Large intestine (tissue), 3 donors: ENCODE measurements around the gene C1QTNF5. TPM values are rescaled to one million over a fixed set of nuclear protein-coding genes. Genes with fewer than 3 reads are reported as not detected.

ENCODE experiments used
- DNase-seq, 2 donors: peaks; one replicate each; pipeline versions ENCODE4 v3.0.0 to v3.0.0-alpha.2; 2013
- H3K27ac ChIP-seq: one replicate; pipeline ENCODE4 v1.5.1; 2013; ENCODE audit warnings: low read length
- H3K27me3 ChIP-seq: 2 replicates; pipeline ENCODE4 v1.6.1; 2013; ENCODE audit warnings: low read length; ENCODE audit not compliant: control insufficient read depth, insufficient read depth
- H3K36me3 ChIP-seq: 2 replicates; pipeline ENCODE4 v1.6.1; 2013; ENCODE audit warnings: low read length; ENCODE audit not compliant: control insufficient read depth, insufficient read depth
- H3K4me1 ChIP-seq: one replicate; pipeline ENCODE4 v1.6.1; 2013; ENCODE audit warnings: low read length; ENCODE audit not compliant: control insufficient read depth, insufficient read depth
- H3K4me3 ChIP-seq: one replicate; pipeline ENCODE4 v1.5.1; 2013; ENCODE audit warnings: low read length
- H3K9me3 ChIP-seq: one replicate; pipeline ENCODE4 v1.6.1; 2013; ENCODE audit warnings: mild to moderate bottlenecking, low read depth, low read length, moderate library complexity; ENCODE audit not compliant: control insufficient read depth
- WGBS: methylation state at CpG from one replicate; pipeline ENCODE4 v1.1.5; 2013; ENCODE audit warnings: low lambda C conversion rate; ENCODE audit not compliant: insufficient coverage; 5-methylcytosine and 5-hydroxymethylcytosine counted together
- polyA plus RNA-seq: library from polyadenylated mRNA; unstranded; fragments of 120-200 nt; gene quantifications from one replicate; pipeline ENCODE4 v1.2.1, GENCODE V29; 2013

C1QTNF5 gene
- polyA plus RNA-seq, 1 donor, result 19.5 TPM

GRCh38 chr11:119344291-119345010, 3.8 kb upstream of the C1QTNF5 start:
- H3K9me3 ChIP-seq, result no peaks in the 10 kb centered on the region
- DNase-seq, result no peak
- no CpG with 5 or more reads among the region's 14 CpGs for WGBS
- peaks cover 20% of the 10 kb centered on the region for H3K27me3 ChIP-seq
- H3K4me1 ChIP-seq, result peaks cover 17% of the 10 kb centered on the region
- H3K4me3 ChIP-seq, result no peak overlapping the region
- H3K36me3 ChIP-seq, result no peaks in the 10 kb centered on the region
- H3K27ac ChIP-seq, result no peak overlapping the region

- no peak overlapping the region for H3K27ac ChIP-seq
- peaks cover 24% of the 10 kb centered on the region for H3K27me3 ChIP-seq
- no CpG with 5 or more reads among the region's 7 CpGs for WGBS
- no peak overlapping the region for H3K4me3 ChIP-seq
- H3K9me3 ChIP-seq, result no peaks in the 10 kb centered on the region
- peaks cover 21% of the 10 kb centered on the region for H3K4me1 ChIP-seq
- H3K36me3 ChIP-seq, result no peaks in the 10 kb centered on the region
- DNase-seq, result no peak
Measured at GRCh38 chr11:119343726-119344125, 3.0 kb upstream of the C1QTNF5 start.

GRCh38 chr11:119342362-119343130, 1.9 kb upstream of the C1QTNF5 start:
- H3K27ac ChIP-seq, result no peak overlapping the region
- H3K36me3 ChIP-seq, result no peaks in the 10 kb centered on the region
- H3K9me3 ChIP-seq, result no peaks in the 10 kb centered on the region
- H3K4me1 ChIP-seq, result peaks cover 31% of the 10 kb centered on the region
- no peak overlapping the region for H3K4me3 ChIP-seq
- H3K27me3 ChIP-seq, result peaks cover 24% of the 10 kb centered on the region
- no peak for DNase-seq
- WGBS, result no CpG with 5 or more reads among the region's 10 CpGs

GRCh38 chr11:119342023-119342300, 1.3 kb upstream of the C1QTNF5 start:
- Histone ChIP-seq H3K27ac (no peak overlapping the region), H3K4me3 (no peak overlapping the region), H3K9me3 (no peaks in the 10 kb centered on the region), H3K36me3 (peaks cover 2% of the 10 kb centered on the region), H3K4me1 (peaks cover 34% of the 10 kb centered on the region), H3K27me3 (peaks cover 24% of the 10 kb centered on the region)
- DNase-seq, result no peak
- WGBS, result no CpG with 5 or more reads among the region's 7 CpGs

GRCh38 chr11:119341222-119342022, 739 bp upstream of the C1QTNF5 start:
- WGBS, result no CpG with 5 or more reads among the region's 16 CpGs
- Histone ChIP-seq H3K9me3 (no peaks in the 10 kb centered on the region), H3K27me3 (peaks cover 24% of the 10 kb centered on the region), H3K4me1 (peaks cover 38% of the 10 kb centered on the region), H3K4me3 (peak overlapping the region; percentile 52), H3K36me3 (peaks cover 6% of the 10 kb centered on the region), H3K27ac (peak overlapping the region; percentile 51)
- no peak for DNase-seq

GRCh38 chr11:119339589-119340334, 921 bp downstream of the C1QTNF5 start:
- peak overlapping the region; percentile 52 for H3K4me3 ChIP-seq
- DNase-seq, result peak in 1 of 2 donors; percentile 65
- WGBS, result no CpG with 5 or more reads among the region's 86 CpGs
- H3K4me1 ChIP-seq, result peaks cover 47% of the 10 kb centered on the region
- H3K9me3 ChIP-seq, result no peaks in the 10 kb centered on the region
- peak overlapping the region; percentile 49 for H3K27ac ChIP-seq
- H3K27me3 ChIP-seq, result peaks cover 24% of the 10 kb centered on the region
- H3K36me3 ChIP-seq, result peaks cover 13% of the 10 kb centered on the region

GRCh38 chr11:119338965-119339588, 1.6 kb downstream of the C1QTNF5 start:
- no peak for DNase-seq
- Histone ChIP-seq H3K4me3 (peak overlapping the region; percentile 46), H3K36me3 (peaks cover 13% of the 10 kb centered on the region), H3K27ac (no peak overlapping the region), H3K9me3 (no peaks in the 10 kb centered on the region), H3K4me1 (peaks cover 48% of the 10 kb centered on the region), H3K27me3 (peaks cover 24% of the 10 kb centered on the region)
- no CpG with 5 or more reads among the region's 11 CpGs for WGBS

GRCh38 chr11:119338318-119338890, 2.3 kb downstream of the C1QTNF5 start:
- peak overlapping the region; percentile 67 for H3K27ac ChIP-seq
- H3K4me3 ChIP-seq, result peak overlapping the region; percentile 46
- WGBS, result 30% methylated on average over 2 of the region's 17 CpGs
- peaks cover 24% of the 10 kb centered on the region for H3K27me3 ChIP-seq
- no peaks in the 10 kb centered on the region for H3K9me3 ChIP-seq
- H3K36me3 ChIP-seq, result peaks cover 13% of the 10 kb centered on the region
- DNase-seq, result peak in 1 of 2 donors; percentile 81
- H3K4me1 ChIP-seq, result peaks cover 48% of the 10 kb centered on the region

GRCh38 chr11:119337581-119338317, 2.9 kb downstream of the C1QTNF5 start:
- H3K27ac ChIP-seq, result peak overlapping the region; percentile 67
- no CpG with 5 or more reads among the region's 9 CpGs for WGBS
- H3K4me3 ChIP-seq, result no peak overlapping the region
- H3K36me3 ChIP-seq, result peaks cover 13% of the 10 kb centered on the region
- H3K27me3 ChIP-seq, result peaks cover 23% of the 10 kb centered on the region
- peaks cover 48% of the 10 kb centered on the region for H3K4me1 ChIP-seq
- peak; percentile 65 to 82 for DNase-seq
- H3K9me3 ChIP-seq, result no peaks in the 10 kb centered on the region
